Measurements from ENCODE around the gene PSENEN. TPM values are rescaled to one million over a fixed set of nuclear protein-coding genes. Genes with fewer than 3 reads are reported as not detected.

The PSENEN gene
- total and polyA plus RNA-seq, 9 of the 15 experiments (the other 6 are each of a cell fraction or from before 2014, with no cell fraction given) = 34.5 to 299 (median 61.1) TPM

DNA sequence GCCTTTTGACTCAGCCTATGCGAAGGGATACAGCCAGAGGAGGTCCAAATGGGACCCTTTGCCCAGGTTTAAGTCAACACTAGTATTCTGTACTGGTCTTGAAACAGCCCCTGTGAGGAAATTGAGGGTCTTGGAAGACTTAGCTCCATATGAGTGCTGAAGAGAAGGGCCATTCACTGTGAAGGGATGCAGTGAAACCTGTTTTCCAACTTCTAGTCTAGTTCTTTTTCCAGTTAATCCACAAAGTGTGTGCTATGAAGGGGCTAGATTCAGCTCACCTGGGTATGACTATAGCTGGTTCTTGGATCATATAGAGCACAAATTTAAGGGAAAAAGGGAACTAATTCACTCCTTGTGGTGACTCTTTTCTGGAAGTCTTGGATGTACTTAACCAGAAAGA is 37.1 kb upstream of the PSENEN start:
- ATAC-seq (no peak), DNase-seq (ENCODE audit: extremely low read depth in 1 of 4, low spot score in 3 of 4) (no peak), FAIRE-seq (no peak)
- Histone ChIP-seq H2AFZ (ENCODE audit: low read depth, low read length) (no peak overlapping the region), H3K9ac (ENCODE audit: insufficient read depth in 1 of 2, low read depth in 2 of 2, low read length in 2 of 2) (no peak overlapping the region), H3K27ac (ENCODE audit: extremely low read depth, low read depth, low read length) (no peak overlapping the region), H3K4me1 (replicated peaks in 1 of 2; ENCODE audit: control insufficient read depth in 2 of 2, insufficient read depth in 2 of 2, low read length in 2 of 2) (peaks cover 0 to 5% of the 10 kb centered on the region in 2 experiments; a peak in 3 of 5 replicates), H3K36me3 (ENCODE audit: control insufficient read depth, insufficient read depth, low read length) (no peaks in the 10 kb centered on the region), H3K79me2 (ENCODE audit: control insufficient read depth, insufficient read depth, low read length) (no peaks in the 10 kb centered on the region), H3K27me3 (ENCODE audit: control insufficient read depth in 2 of 2, insufficient read depth in 2 of 2, low read length in 2 of 2) (peaks cover 25 to 66% of the 10 kb centered on the region in 2 experiments), H4K20me1 (replicated peaks; ENCODE audit: control insufficient read depth, insufficient read depth, low read length) (no peaks in the 10 kb centered on the region), H3K9me1 (ENCODE audit: control insufficient read depth, insufficient read depth, low read length) (no peaks in the 10 kb centered on the region), H3K4me2 (ENCODE audit: insufficient read depth, low read length) (no peak overlapping the region), H3K4me3 (no peak overlapping the region), H3K9me3 (replicated peaks; ENCODE audit: control insufficient read depth, insufficient read depth, low read depth, low read length) (no peaks in the 10 kb centered on the region)
- POLR2A ChIA-PET = no interaction called here
- intact Hi-C loops (cut with micrococcal nuclease) (no loop called here), in situ Hi-C loops (cut with MboI) (no loop called here)
- TF ChIP-seq ASH1L (IDR thresholded peaks at IDR 0.05; ENCODE audit: borderline replicate concordance, low read depth, partially characterized antibody) = no peak
- TF ChIP-seq ZNF668 (CRISPR knock-in tag; IDR thresholded peaks at IDR 0.05) = no peak
- no peak for TF ChIP-seq HDGF (IDR thresholded peaks at IDR 0.05)
- TF ChIP-seq ZNF57 (CRISPR knock-in tag; IDR thresholded peaks at IDR 0.05) = no peak
- TF ChIP-seq, protein P1, sequence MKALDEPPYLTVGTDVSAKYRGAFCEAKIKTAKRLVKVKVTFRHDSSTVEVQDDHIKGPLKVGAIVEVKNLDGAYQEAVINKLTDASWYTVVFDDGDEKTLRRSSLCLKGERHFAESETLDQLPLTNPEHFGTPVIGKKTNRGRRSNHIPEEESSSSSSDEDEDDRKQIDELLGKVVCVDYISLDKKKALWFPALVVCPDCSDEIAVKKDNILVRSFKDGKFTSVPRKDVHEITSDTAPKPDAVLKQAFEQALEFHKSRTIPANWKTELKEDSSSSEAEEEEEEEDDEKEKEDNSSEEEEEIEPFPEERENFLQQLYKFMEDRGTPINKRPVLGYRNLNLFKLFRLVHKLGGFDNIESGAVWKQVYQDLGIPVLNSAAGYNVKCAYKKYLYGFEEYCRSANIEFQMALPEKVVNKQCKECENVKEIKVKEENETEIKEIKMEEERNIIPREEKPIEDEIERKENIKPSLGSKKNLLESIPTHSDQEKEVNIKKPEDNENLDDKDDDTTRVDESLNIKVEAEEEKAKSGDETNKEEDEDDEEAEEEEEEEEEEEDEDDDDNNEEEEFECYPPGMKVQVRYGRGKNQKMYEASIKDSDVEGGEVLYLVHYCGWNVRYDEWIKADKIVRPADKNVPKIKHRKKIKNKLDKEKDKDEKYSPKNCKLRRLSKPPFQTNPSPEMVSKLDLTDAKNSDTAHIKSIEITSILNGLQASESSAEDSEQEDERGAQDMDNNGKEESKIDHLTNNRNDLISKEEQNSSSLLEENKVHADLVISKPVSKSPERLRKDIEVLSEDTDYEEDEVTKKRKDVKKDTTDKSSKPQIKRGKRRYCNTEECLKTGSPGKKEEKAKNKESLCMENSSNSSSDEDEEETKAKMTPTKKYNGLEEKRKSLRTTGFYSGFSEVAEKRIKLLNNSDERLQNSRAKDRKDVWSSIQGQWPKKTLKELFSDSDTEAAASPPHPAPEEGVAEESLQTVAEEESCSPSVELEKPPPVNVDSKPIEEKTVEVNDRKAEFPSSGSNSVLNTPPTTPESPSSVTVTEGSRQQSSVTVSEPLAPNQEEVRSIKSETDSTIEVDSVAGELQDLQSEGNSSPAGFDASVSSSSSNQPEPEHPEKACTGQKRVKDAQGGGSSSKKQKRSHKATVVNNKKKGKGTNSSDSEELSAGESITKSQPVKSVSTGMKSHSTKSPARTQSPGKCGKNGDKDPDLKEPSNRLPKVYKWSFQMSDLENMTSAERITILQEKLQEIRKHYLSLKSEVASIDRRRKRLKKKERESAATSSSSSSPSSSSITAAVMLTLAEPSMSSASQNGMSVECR (CRISPR knock-in tag; IDR thresholded peaks at IDR 0.05) = no peak
- no peak for TF ChIP-seq ZNF507 (tag; conservative IDR thresholded peaks at IDR 0.05)
- TF ChIP-seq HIVEP1 (CRISPR knock-in tag; IDR thresholded peaks at IDR 0.05) = no peak
- TF ChIP-seq RNF219 (CRISPR knock-in tag; IDR thresholded peaks at IDR 0.05) = no peak
- TF ChIP-seq WHSC1 (IDR thresholded peaks at IDR 0.05; ENCODE audit: low read length) = no peak
- no peak for TF ChIP-seq CEBPB (tag; IDR thresholded peaks at IDR 0.05)
- no peak for TF ChIP-seq TCF7 (IDR thresholded peaks at IDR 0.05; ENCODE audit: borderline replicate concordance)
- no TSS peak for BruUV-seq (replicated peaks)
- whole genome bisulfite sequencing (ENCODE audit: insufficient coverage, low coverage, missing lambda C conversion rate) = 0% methylated on average over 1 of the region's 1 CpG
- CTCF ChIA-PET (ENCODE audit: low intra/inter-chr PET ratio) = no interaction called here
